Renal pelvis (tissue), 12 donors: Measurements from ENCODE around the gene SIGLEC14. TPM values are rescaled to one million over a fixed set of nuclear protein-coding genes. Genes with fewer than 3 reads are reported as not detected.
"Not testable (repeated sequence)": the region's sequence is repeated elsewhere in the genome, so short reads cannot be mapped to it uniquely, and the experiment has no call there.

ENCODE experiments used
- DNase-seq: peaks from one replicate; pipeline ENCODE4 v3.0.0-alpha.2; 2013
- long read RNA-seq, 16 experiments: transcript quantifications; one replicate each; lab custom pipeline, GENCODE V29; 2026
- polyA plus RNA-seq, 3 donors: library from polyadenylated mRNA; unstranded; fragments of 120-200 nt; gene quantifications; one replicate each; pipeline ENCODE4 v1.2.1, GENCODE V29; 2013; ENCODE audit not compliant: insufficient read length in 3 of 3

SIGLEC14 gene, protein sequence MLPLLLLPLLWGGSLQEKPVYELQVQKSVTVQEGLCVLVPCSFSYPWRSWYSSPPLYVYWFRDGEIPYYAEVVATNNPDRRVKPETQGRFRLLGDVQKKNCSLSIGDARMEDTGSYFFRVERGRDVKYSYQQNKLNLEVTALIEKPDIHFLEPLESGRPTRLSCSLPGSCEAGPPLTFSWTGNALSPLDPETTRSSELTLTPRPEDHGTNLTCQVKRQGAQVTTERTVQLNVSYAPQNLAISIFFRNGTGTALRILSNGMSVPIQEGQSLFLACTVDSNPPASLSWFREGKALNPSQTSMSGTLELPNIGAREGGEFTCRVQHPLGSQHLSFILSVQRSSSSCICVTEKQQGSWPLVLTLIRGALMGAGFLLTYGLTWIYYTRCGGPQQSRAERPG
- polyA plus RNA-seq: under 1 TPM; 0.25 to 0.92 (median 0.54) TPM
- long read RNA-seq, donor 1: 0 reads
- long read RNA-seq, donor 2: 0 reads
- long read RNA-seq, donor 3: 0 reads
- long read RNA-seq, donor 4: 0 reads
- long read RNA-seq, donor 5: 0 reads
- long read RNA-seq, donor 6: 0 reads
- long read RNA-seq, donor 7: 0 reads
- long read RNA-seq, donor 8: 0 reads
- long read RNA-seq, donor 9: 0 reads
- long read RNA-seq, donor 10: 0 reads
- long read RNA-seq, donor 11: 0 reads
- long read RNA-seq, donor 12: 0 reads
- long read RNA-seq, donor 13: 0 reads
- long read RNA-seq, donor 14: 0 reads
- long read RNA-seq, donor 15: 0 reads
- long read RNA-seq, donor 16, partial matches to known transcripts: 0 of 1 reads
- long read RNA-seq, donor 16, other reads (novel, unspliced or antisense): 0 of 1 reads

DNA sequence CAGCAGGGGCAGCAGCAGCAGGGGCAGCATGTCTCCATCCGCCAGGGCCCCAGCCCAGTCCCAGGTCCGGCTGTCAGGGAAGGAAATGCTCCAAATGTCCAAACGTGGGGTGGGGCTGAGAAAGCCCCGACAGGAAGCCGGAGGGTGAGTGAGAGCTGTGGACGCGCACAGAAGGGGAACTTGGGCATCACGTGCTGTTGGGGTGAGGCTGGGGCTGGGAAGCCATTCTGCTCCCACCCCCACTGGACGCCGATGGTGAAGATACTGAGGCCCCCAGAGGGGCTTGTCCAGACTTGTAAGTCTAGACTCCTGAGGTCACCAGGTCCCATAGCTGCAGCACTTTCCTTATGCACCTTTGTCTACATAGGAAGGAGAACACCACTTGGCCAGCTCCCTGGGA, at the start of gene SIGLEC14:
Gene SIGLEC14, minus strand, starts transcription at position 96 of the 400 bp plus-strand sequence. Its CDS starts 66 bp downstream, at position 30.
- not testable (repeated sequence) for DNase-seq

DNA sequence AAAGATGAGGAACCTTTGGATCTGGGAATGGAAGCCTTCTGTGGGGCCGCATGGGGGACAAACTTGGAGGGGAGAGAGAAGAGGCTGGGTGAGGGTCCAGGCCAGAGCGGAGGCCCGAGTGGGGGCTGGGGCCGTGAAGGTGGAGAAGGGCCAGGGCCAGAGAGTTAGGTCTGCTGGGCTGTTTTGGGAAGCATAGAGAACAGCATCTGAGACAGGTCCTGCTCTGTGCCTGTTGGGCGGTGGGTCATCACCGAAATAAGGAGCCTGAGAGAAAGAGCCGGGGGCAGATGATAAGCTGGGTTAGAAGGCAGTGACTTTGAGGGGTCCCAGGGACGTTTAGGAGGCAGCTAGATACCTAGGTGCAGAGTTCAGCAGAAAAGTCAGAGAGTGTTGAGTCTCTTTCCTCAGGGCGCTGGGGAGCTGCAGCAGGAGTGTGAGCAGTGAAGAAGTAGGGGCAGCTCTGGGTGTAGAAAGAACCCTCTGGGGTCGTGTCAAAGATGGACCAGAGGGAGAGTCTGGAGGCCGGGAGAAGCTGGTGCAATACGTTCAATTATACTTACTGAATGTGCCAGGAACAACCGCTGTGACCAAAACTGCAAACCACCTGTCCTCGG, 49.2 kb upstream of the SIGLEC14 start:
- no peak for DNase-seq

DNA sequence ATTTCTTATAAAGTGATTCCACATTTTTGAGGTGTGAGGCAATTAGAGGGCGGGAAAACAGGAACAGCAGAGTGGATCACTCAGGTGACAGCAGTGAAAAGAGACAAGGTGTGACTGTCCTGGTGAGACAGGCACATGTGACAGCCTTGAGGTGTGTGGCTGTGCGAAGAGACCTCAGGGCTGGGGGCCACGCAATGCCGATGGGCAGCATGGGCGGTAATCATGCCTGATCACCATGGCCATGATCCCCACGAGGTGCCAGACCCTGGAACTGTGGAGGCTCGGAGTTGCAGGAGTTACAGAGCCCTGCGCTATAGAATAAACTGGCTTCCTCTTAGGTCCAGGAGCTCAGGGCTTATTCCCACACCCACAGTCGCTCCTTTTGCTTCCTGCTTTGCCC, 48.5 kb upstream of the SIGLEC14 start:
- no peak for DNase-seq

DNA sequence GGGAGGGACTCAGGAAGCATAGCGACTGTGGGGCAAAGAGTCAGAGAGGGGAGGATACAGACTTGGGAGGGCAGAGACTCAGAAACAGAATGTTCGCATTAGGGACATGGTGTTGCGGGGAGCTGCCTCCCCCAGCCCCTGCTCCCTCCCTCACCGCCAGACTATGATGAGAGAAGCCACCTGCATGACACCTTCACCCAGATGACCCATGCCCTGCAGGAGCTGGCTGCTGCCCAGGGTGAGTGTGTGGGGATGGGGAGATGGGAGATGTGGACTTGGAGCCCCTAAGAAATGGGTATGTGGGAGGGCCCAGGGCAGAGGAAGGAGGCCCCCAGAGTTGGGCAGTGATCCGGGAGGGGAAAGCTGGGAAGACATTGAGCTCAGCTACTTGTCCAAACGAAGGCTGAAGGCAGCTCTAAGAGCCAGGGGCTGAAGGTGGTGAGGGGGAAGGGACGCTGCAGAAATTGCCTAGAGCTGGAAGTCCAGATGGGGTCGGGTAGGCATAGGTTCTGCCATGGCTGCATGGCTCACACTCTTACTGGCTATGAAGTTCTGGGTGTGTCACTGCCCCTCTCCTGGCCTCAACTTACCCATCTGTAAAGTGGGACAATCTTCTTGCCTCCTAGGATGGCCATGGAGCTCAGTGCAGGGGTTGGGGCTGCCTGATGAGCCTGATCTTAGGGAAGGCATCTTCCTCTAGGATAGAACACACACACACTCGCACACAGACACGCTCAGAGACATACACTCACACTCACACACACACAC, 47.9 kb upstream of the SIGLEC14 start:
- DNase-seq: no peak

DNA sequence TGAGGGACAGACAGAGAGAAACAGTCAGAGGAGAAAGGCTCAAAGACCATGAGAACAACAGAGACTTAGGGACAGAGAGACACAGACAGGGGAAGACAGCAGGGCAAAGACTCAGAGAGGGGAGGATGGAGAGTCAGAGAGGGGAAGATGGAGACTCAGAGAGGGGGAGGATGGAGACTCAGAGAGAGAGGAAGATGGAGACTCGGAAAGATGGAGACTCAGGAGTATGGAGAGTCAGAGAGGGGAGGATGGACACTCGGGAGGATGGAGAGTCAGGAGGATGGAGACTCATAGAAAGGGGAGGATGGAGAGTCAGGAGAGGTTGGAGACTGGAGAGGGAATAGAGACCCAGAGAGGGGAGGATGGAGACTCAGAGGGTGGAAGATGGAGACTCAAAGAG, 47.2 kb upstream of the SIGLEC14 start:
- DNase-seq: no peak

DNA sequence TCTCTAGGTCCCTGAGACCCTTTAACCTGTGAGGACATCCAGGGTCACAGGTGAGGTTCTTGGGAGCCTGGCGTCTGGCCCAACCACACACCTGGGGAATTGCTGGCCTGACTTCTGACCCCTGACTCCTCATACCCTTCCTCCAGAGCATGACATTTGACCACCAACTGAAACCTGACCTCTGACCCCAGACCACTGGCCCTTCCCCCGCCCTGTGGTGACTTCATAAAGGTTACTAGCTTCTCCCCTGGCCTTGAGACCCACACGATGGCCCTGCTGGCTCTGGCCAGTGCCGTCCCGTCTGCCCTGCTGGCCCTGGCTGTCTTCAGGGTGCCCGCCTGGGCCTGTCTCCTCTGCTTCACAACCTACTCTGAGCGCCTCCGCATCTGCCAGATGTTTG, 46.6 kb upstream of the SIGLEC14 start, which contains the start of gene SPACA6:
Gene SPACA6, plus strand, starts transcription at position 71 of the 400 bp plus-strand sequence. Its CDS starts 197 bp downstream, at position 268.
- DNase-seq: no peak

DNA sequence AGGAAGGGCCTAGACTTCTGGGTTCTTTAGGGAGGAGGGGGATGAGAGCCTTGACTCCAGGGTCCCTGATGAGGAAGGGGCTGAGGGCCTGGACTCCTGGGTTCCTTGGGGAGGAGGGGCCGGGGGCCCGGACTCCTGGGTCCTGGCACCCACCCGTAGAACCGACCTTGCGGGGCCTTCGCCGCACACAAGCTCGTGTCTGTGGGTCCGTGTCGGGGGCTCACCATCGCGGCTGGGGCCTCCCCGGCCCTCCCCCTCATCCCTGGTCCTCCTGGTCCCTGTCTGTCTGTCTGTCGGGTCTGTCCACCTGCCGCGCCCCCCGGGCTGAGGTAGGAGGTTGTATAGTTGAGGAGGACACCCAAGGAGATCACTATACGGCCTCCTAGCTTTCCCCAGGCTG, 45.8 kb upstream of the SIGLEC14 start:
- no peak for DNase-seq

DNA sequence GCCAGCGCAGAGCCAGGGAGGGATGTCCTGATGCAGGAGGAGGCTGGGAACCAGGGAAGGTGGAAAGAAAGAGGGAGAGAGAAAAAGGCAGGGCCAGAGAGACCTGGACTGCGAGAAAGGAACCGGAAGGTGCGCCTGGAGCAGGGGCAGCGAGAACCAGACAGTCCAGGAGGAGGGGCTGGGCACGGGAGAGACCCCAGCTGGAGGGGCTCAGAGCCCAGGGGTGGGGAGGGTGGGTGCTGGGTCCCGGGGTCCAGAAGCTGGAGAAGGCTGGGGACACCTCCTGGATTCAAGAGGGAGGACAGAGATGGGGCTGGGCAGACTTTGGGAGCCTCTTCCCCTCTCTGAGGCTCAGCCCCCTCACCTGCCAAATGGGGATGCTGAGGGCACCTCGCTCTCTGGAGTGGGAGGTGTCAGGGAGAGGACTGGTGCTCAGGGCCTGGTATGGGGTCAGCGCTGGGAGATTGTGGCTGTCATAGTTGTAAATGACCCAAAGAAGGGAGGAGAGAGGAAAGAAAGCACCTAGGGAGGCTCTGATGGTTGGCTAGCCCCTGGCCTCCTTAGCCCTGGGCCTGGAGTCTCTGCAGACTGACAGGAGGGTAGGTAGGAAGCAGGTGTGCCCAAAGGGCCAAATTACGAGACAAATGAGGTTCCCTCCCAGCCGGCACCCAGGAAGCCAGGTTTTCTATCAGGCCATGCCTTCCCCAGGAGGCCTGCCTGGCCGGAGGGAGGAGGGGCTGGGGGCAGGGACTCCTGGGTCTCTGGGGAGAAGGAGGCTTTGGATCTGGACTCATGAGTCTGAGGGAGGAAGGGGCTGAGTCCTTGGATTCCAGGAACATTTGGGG, 45.2 kb upstream of the SIGLEC14 start:
- no peak for DNase-seq

DNA sequence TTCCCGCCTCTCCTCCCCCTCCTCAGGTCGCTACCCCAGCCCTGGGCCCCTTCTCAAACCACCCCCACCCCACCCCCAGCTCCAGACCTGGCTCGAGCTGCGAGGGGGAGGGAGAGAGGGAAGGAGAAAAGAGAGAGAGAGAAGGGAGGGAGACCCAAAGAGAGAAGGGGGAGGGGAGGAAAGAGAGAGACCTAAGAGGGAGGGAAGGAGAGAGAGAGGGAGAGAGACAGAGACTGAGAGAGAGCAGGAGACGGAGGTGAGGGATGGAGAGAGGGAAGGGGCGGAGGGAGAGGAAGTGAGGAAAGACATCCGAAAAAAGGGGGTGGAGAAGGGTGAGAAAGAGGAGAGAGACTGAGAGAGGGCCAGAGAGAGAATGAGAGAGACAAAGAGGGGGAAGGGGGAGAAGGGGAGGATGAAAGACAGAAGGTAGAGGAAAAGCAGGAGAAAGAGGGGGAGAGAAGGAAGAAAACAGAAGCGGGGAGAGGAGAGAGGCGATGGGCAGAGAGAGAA, 44.5 kb upstream of the SIGLEC14 start:
- no peak for DNase-seq

DNA sequence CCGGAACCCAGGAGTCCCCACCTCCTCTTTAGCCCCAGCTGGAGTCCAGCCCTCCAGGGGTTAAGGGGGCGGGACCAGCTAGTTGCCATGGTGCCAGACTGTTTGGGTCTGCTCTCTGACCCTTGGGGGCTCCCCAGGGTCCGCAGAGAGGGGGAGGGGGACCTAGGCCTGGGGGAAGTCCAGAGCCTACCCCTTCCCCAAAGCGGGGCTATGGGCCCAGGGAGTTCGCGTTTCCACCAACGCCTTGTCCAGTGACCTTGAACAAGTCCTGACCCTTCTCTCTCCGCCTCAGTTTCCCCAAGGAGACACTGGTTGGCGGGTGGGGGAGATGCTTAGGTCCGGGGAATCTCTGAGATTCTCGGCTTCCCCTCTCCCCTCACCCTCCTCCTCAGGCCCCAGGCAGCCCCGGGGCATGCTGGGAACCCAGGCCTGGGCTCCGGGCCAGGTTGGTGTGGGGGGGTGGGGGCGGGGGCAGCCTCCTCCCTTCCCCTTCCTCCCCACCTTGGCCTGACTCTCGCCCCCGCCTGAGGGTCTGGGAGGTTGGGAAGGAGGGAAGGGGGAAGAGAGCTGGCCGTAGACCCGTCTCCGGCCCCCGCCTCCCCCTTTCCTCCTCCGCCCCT, 43.9 kb upstream of the SIGLEC14 start:
- DNase-seq: peak; percentile 91

DNA sequence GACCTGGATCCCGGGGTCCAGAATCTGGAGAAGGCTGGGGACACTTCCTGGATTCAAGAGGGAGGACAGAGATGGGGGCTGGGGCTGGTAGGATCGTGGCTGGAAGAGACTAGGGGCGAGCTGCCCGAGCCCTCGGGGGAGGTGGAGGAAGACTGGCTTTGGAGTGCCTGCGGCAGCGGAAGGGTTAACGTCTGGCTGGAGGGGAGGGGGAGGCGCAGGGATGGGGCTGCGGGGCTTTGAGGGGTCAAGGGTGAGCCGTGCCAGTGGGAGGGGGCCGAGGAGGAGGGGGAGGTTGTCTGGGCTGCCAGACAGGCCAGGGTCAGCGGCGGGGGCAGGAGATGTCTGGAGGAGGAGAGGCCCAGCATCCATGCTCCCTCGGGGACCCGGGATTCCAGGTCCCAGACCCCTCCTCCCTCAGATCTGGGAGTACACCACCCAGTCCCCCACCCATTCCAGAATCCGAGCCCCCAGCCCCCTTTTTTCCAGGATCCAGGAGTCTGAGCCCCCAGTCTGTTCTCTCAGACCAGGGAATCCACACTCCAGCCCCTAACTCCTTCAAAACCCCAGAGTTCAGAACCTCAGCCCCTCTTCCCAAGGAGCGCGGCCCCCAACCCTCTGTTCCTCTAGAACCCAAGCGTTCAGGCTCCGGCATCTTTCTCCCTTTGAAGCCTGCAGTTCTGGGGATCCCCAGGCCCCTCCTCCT, 43.3 kb upstream of the SIGLEC14 start:
- peak; percentile 83 for DNase-seq

DNA sequence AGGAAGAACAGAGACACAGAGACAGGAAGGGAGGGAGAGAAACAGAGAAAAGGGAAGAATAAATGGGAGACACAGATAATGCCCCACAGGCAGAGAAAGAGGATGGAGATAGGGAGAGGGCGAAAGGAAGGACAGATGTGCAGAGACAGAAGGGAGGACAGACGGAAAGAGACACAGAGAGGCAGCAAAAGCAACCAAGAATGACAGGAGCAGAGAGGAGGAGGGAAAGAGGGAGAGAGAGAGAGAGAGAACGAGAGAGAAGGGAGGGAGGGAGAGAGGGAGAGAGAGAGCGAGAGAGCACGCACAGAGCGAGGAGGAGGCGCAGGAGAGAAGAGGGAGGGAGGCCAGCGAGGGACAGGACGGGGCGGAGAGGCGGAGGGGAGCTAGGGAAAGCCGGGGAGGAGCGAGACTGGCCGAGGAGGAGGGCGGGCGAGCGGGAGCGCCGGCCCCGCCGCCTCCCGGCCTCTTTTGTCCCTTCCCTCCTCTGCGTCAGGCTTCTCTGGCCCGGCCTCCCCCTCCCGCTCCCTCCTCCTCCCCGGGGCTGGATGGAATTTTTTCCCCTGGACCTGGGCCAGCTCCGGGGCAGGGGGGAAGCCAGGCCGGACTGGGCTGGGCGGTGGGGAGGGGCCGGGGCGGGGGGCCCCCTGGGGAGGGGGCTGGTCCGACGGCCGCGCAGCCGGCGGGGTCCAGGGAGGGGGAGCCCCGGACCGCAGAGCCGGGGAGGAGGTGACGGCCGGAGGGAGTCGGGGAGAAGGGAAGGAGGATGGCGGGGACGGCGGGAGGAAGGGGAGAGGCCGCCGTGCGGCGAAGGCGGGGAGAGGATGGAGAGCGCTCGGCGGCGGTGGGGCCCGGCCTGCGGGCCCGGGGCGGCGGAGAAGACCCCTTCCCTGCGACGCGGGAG, 42.3 kb upstream of the SIGLEC14 start:
- peak; percentile 95 for DNase-seq

DNA sequence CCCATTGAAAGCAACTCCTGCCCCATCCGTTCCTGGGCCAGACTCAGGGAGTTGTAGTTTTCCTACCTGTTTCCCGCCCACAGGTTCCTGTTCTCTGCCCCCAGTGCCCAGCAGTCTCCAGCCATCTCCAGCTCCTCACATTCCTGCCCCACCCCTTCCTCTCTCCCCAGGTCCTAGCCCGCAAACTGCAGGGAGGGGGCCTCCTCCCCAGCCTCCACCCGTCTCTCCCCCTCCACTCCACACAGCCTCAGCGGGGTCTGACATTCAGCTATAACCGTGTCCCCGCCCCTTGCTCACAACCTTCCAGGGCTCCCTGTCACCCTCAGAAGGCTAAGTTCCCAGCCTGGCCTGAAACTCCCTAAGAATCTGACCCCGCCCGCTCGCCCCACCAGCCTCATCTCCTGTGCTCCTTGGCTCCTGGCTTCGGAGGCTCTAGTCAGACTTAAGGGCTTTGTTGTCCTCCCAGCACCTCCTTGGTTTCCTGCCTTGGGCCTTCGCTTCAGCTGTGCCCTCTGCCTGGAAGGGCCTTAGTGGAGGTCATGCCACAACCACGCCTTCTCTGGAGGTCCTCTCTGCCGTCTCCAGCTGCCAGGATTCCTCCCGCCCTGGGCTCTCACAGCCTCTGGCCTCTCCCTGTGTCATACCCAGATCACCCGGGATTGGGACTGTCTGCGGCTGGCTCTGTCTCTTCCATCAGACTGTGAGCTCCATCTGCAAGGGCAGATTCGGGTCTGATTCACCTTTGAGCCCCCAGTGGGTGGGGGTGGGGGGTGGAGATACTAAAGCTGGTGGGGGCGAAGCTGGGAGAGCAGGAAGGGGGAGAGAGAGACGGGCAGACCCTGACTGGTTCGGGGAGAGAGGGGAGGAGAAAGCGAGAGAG, 41.4 kb upstream of the SIGLEC14 start:
- peak; percentile 49 for DNase-seq

DNA sequence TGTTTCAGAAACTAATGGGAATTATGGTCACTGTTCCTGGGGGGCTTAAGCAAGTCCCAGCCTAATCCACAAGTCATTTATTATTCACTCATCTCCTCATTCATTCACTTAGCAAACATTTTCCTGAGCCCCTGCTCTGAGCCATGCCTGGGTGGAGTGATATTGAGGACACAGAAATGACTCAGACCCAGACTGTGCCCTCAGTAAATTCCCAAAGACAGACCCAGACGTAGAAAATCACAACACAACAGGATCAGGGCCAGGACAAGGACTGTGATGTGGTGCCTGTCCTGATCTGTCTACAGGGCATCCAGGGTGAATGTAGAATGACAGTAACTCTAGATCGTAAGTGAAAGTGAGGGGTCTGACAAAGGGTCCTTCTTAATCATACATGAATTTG, 39.5 kb upstream of the SIGLEC14 start:
- no peak for DNase-seq

DNA sequence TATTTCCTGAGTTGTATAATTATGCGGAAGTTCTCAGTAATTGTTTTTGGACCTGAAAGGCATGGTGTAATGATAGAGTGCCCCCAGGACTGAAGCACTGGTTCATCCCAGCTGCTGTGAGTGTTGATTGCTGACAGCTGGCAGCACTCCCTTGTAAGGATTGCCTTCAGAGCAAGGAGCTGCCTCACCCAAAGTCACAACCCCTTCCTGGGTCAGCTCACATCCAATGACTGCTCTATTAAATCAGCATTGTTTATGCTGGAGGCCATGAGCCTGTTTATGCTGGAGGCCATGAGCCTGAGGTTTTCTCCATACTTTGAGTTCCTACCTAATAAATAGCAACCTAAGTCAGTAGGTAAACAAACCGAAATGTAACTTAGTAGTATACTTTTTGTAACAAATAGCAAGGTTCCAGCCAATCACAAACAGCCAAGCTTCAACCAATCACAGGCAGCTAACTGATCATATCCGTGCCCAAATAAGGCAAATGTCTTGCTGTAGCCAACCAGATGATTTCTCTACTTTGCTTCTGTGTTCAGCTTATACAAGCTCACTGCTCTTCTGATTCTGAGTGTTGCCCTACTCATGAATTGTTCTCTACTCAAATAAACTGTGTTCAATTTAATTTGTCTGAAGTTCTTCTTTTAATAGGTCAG, 34.8 kb upstream of the SIGLEC14 start:
- peak; percentile 38 for DNase-seq

DNA sequence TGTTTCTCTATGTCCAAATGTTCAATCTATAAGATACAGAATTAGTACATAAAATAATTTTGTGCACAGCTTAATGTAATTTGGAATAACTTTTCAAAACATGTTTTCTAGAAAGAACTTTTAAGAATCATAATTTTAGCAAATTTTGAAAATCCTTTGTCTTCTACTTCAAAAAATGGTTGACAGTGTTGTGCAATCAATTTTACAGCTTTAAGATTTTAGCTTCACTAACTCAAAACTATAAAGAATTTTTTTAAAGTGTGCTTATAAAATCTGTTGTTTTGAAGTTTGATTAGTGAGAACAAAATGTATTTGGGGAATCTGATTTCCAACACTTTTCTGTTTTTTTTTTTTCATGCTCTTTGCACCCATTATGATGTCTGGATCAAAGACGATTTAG, 33.8 kb upstream of the SIGLEC14 start:
- DNase-seq: no peak
